IMR-90 (cell line): Measurements from ENCODE around the gene MYADML2. TPM values are rescaled to one million over a fixed set of nuclear protein-coding genes. Genes with fewer than 3 reads are reported as not detected.

Experiments
- ATAC-seq: fragments of 200-7000 bp; cut with Tn5 transposase; 2 replicates; pipeline ENCODE4 v1.9.1; 2020; ENCODE audit warnings: low read depth, mild to moderate bottlenecking, moderate library complexity
- BruUV-seq: library from RNA; stranded (reverse); fragments of 400-500 nt; replicated peaks from 2 replicates; lab custom pipeline; 2021; lab: Mats Ljungman, UMichigan
- CTCF ChIA-PET: fragments of 300-600 bp; formaldehyde crosslinking; extraction: SDS; loops from one replicate; lab custom pipeline; 2021; ENCODE audit warnings: antibody characterized with exemption; lab: Yijun Ruan, JAX
- POLR2A ChIA-PET: fragments of 300-600 bp; sonication (Branson Sonifier 250); formaldehyde crosslinking; loops from one replicate; lab custom pipeline; 2022; ENCODE audit warnings: antibody characterized with exemption; ENCODE audit not compliant: unreplicated experiment; lab: Charles Lee
- DNase-seq: peaks from one replicate; pipeline ENCODE4 v3.0.0; 2013
- H2AFZ ChIP-seq: replicated peaks from 2 replicates; pipeline ENCODE3; 2013; ENCODE audit warnings: low read length, mild to moderate bottlenecking; ENCODE audit not compliant: poor library complexity
- H2AK5ac ChIP-seq: 2 replicates; pipeline ENCODE4 v1.6.1; 2013; ENCODE audit warnings: low read depth, low read length, inconsistent platforms
- H2AK9ac ChIP-seq: replicated peaks from 2 replicates; pipeline ENCODE3; 2013; ENCODE audit warnings: mild to moderate bottlenecking, low read depth, low read length, moderate library complexity; ENCODE audit not compliant: poor library complexity
- H2BK120ac ChIP-seq: 2 replicates; pipeline ENCODE4 v1.6.1; 2013; ENCODE audit warnings: low read depth, low read length, inconsistent platforms
- H2BK15ac ChIP-seq: 3 replicates; pipeline ENCODE4 v1.6.1; 2013; ENCODE audit warnings: low read depth, low read length, inconsistent platforms
- H2BK20ac ChIP-seq: 2 replicates; pipeline ENCODE4 v1.6.1; 2013; ENCODE audit warnings: low read depth, mild to moderate bottlenecking, inconsistent platforms, low read length, moderate library complexity
- H2BK5ac ChIP-seq: 2 replicates; pipeline ENCODE4 v1.6.1; 2013; ENCODE audit warnings: mild to moderate bottlenecking, low read depth, low read length, inconsistent platforms; ENCODE audit not compliant: poor library complexity, severe bottlenecking
- H3K14ac ChIP-seq: replicated peaks from 2 replicates; pipeline ENCODE4 v1.6.1; 2013; ENCODE audit warnings: low read depth, low read length, inconsistent platforms
- H3K18ac ChIP-seq: 2 replicates; pipeline ENCODE4 v1.6.1; 2013; ENCODE audit warnings: low read depth, low read length, control low read depth
- H3K23ac ChIP-seq: 2 replicates; pipeline ENCODE4 v1.6.1; 2013; ENCODE audit warnings: low read depth, low read length, inconsistent platforms
- H3K27ac ChIP-seq: 2 replicates; pipeline ENCODE4 v1.5.1; 2013; ENCODE audit warnings: mild to moderate bottlenecking, control low read depth, low read length; ENCODE audit not compliant: insufficient read depth
- H3K27me3 ChIP-seq: 2 replicates; pipeline ENCODE4 v1.6.1; 2013; ENCODE audit warnings: low read length; ENCODE audit not compliant: control insufficient read depth, insufficient read depth
- H3K36me3 ChIP-seq: 2 replicates; pipeline ENCODE4 v1.6.1; 2013; ENCODE audit warnings: low read length, mixed read lengths; ENCODE audit not compliant: control insufficient read depth, insufficient read depth
- H3K4ac ChIP-seq: 2 replicates; pipeline ENCODE4 v1.6.1; 2013; ENCODE audit warnings: low read depth, low read length, inconsistent platforms
- H3K4me1 ChIP-seq: 2 replicates; pipeline ENCODE4 v1.6.1; 2013; ENCODE audit warnings: low read length, mixed read lengths; ENCODE audit not compliant: control insufficient read depth, insufficient read depth
- H3K4me2 ChIP-seq: 2 replicates; pipeline ENCODE4 v1.6.1; 2013; ENCODE audit warnings: low read depth, mild to moderate bottlenecking, control low read depth, low read length, moderate library complexity
- H3K4me3 ChIP-seq: 2 replicates; pipeline ENCODE4 v1.5.1; 2013; ENCODE audit warnings: low read depth, mild to moderate bottlenecking, control low read depth, low read length, moderate library complexity; ENCODE audit not compliant: insufficient read depth
- H3K56ac ChIP-seq: 2 replicates; pipeline ENCODE4 v1.6.1; 2013; ENCODE audit warnings: low read length, inconsistent platforms; ENCODE audit not compliant: insufficient read depth; ENCODE audit errors: extremely low read depth
- H3K79me1 ChIP-seq, 2 experiments: 2 replicates each; pipeline ENCODE4 v1.6.1; 2013; ENCODE audit warnings: low read length in 2 of 2, inconsistent platforms in 1 of 2, low read depth in 1 of 2
- H3K9ac ChIP-seq: 2 replicates; pipeline ENCODE4 v1.6.1; 2013; ENCODE audit warnings: low read depth, low read length, control low read depth
- H3K9me1 ChIP-seq: 2 replicates; pipeline ENCODE4 v1.6.1; 2013; ENCODE audit warnings: low read length, inconsistent platforms; ENCODE audit not compliant: insufficient read depth
- H3K9me3 ChIP-seq: 2 replicates; pipeline ENCODE4 v1.6.1; 2013; ENCODE audit warnings: low read length; ENCODE audit not compliant: control insufficient read depth, insufficient read depth
- H4K20me1 ChIP-seq: 2 replicates; pipeline ENCODE4 v1.6.1; 2013; ENCODE audit warnings: low read length, inconsistent platforms; ENCODE audit not compliant: insufficient read depth
- H4K5ac ChIP-seq: 2 replicates; pipeline ENCODE4 v1.6.1; 2013; ENCODE audit warnings: mild to moderate bottlenecking, low read depth, low read length, control low read depth
- H4K8ac ChIP-seq, 2 experiments: 2 replicates each; pipeline ENCODE4 v1.6.1; 2013; ENCODE audit warnings: low read depth in 2 of 2, low read length in 2 of 2, control low read depth in 1 of 2, inconsistent platforms in 1 of 2
- H4K91ac ChIP-seq: 2 replicates; pipeline ENCODE4 v1.6.1; 2013; ENCODE audit warnings: low read depth, low read length, inconsistent platforms; ENCODE audit not compliant: insufficient read depth
- BHLHE40 ChIP-seq: fragments of 150-350 bp; IDR thresholded peaks from 2 replicates; pipeline ENCODE4 v1.6.1; 2016; ENCODE audit warnings: mild to moderate bottlenecking, low read depth, low read length
- CHD1 ChIP-seq: IDR thresholded peaks from 2 replicates; pipeline ENCODE4 v1.6.1; 2012; ENCODE audit warnings: low read depth, low read length, improper control_type of control experiment
- CTCF ChIP-seq: conservative IDR thresholded peaks from 2 replicates; pipeline ENCODE4 v1.5.1; 2012; ENCODE audit warnings: mild to moderate bottlenecking, low read depth, low read length, improper control_type of control experiment
- ELK1 ChIP-seq: fragments of 150-350 bp; IDR thresholded peaks from 2 replicates; pipeline ENCODE4 v1.6.1; 2016; ENCODE audit warnings: low read depth, mild to moderate bottlenecking, low read length, moderate library complexity, borderline replicate concordance
- FOS ChIP-seq: fragments of 150-350 bp; IDR thresholded peaks from 2 replicates; pipeline ENCODE4 v1.6.1; 2016; ENCODE audit warnings: low read depth, low read length
- MAFK ChIP-seq: IDR thresholded peaks from 2 replicates; pipeline ENCODE4 v1.6.1; 2012; ENCODE audit warnings: low read depth, low read length, improper control_type of control experiment
- MAZ ChIP-seq: IDR thresholded peaks from 2 replicates; pipeline ENCODE4 v1.6.1; 2012; ENCODE audit warnings: low read depth, mild to moderate bottlenecking, low read length, improper control_type of control experiment, moderate library complexity, borderline replicate concordance
- MXI1 ChIP-seq: IDR thresholded peaks from 2 replicates; pipeline ENCODE4 v1.6.1; 2012; ENCODE audit warnings: low read depth, mild to moderate bottlenecking, low read length, moderate library complexity, borderline replicate concordance
- NFE2L2 ChIP-seq: fragments of 150-350 bp; IDR thresholded peaks from 2 replicates; pipeline ENCODE4 v1.6.1; 2016; ENCODE audit warnings: low read depth, mild to moderate bottlenecking, low read length
- POLR2A ChIP-seq: IDR thresholded peaks from 2 replicates; pipeline ENCODE4 v1.6.1; 2012; ENCODE audit warnings: mild to moderate bottlenecking, low read depth, low read length
- RAD21 ChIP-seq: IDR thresholded peaks from 2 replicates; pipeline ENCODE4 v1.6.1; 2012; ENCODE audit warnings: low read length, improper control_type of control experiment
- RFX5 ChIP-seq: IDR thresholded peaks from 2 replicates; pipeline ENCODE4 v1.8.0; 2012; ENCODE audit warnings: low read depth, mild to moderate bottlenecking, low read length, moderate library complexity
- SMC3 ChIP-seq: fragments of 150-350 bp; IDR thresholded peaks from 2 replicates; pipeline ENCODE4 v1.6.1; 2016; ENCODE audit warnings: low read depth, mild to moderate bottlenecking, antibody characterized with exemption, low read length, moderate library complexity
- WGBS, 2 experiments: methylation state at CpG; one replicate each; pipeline versions ENCODE4 v1.1.5 to v1.1.7; 2013; ENCODE audit warnings: missing lambda C conversion rate in 2 of 2; ENCODE audit not compliant: insufficient read length in 1 of 2; ENCODE audit errors: extremely low coverage in 2 of 2; 5-methylcytosine and 5-hydroxymethylcytosine counted together
- dilution Hi-C: fragments of 300-500 bp; cut with HindIII; formaldehyde crosslinking; loops from one replicate; pipeline ENCODE4 v1.14.3; 2018; ENCODE audit warnings: low sequenced_read_pairs; ENCODE audit not compliant: unreplicated experiment
- in situ Hi-C: fragments of 300-500 bp; cut with MboI; formaldehyde crosslinking; loops from 3 replicates; pipeline ENCODE4 v1.14.3; 2019; ENCODE audit warnings: low sequenced_read_pairs, inconsistent platforms, mixed read lengths
- intact Hi-C: fragments of 100-400 bp; cut with micrococcal nuclease; formaldehyde crosslinking; loops from 2 replicates; pipeline ENCODE4 v1.10.0; 2022
- polyA plus RNA-seq, 3 experiments: library from polyadenylated mRNA; depleted of rRNA; stranded (reverse); fragments of >200 nt; gene quantifications; 2 replicates each; pipeline ENCODE4 v1.2.3, GENCODE V29; 2012; ENCODE audit warnings: low replicate concordance in 1 of 3
- total RNA-seq: library from RNA; depleted of rRNA; stranded (reverse); fragments of >200 nt; gene quantifications from 2 replicates; pipeline ENCODE4 v1.2.3, GENCODE V29; 2012
- TF ChIP-seq, protein P1 (sequence below): fragments of 150-350 bp; IDR thresholded peaks from 2 replicates; pipeline ENCODE4 v1.6.1; 2017; ENCODE audit warnings: mild to moderate bottlenecking, antibody characterized with exemption, low read length, low read depth

The MYADML2 gene
- total and polyA plus RNA-seq, 2 of the 4 experiments (the other 2 are of a cell fraction) = not detected

GRCh38 chr17:81901167-81902022 lies 45.6 kb downstream of the MYADML2 start:
- Histone ChIP-seq H3K14ac (no peak overlapping the region), H3K23ac (peak overlapping the region; percentile 42; the same call in 1 of the 2 replicates), H4K8ac (no peak overlapping the region), H3K79me1 (peaks cover 2 to 35% of the 10 kb centered on the region in 2 experiments; a peak in 3 of 4 replicates), H3K18ac (no peak overlapping the region), H3K4me2 (peak overlapping the region; percentile 45), H3K56ac (no peak overlapping the region), H2AK5ac (no peak overlapping the region), H3K9me1 (peaks cover 13% of the 10 kb centered on the region; the same call in 1 of the 2 replicates), H2BK20ac (no peak overlapping the region), H3K4me1 (peaks cover 14% of the 10 kb centered on the region), H4K5ac (no peak overlapping the region), H3K4me3 (peak overlapping the region; percentile 51; the same call in 1 of the 2 replicates), H3K36me3 (peaks cover 27% of the 10 kb centered on the region), H2AFZ (peak overlapping the region; percentile 84), H3K9me3 (no peaks in the 10 kb centered on the region), H3K9ac (no peak overlapping the region), H2BK15ac (no peak overlapping the region), H3K27ac (no peak overlapping the region), H2AK9ac (no peak overlapping the region), H4K20me1 (peaks cover 26% of the 10 kb centered on the region), H3K4ac (peak overlapping the region; percentile 24; the same call in 1 of the 2 replicates), H4K91ac (no peak overlapping the region), H2BK5ac (no peak overlapping the region), H2BK120ac (no peak overlapping the region), H3K27me3 (no peaks in the 10 kb centered on the region)
- no TSS peak for BruUV-seq
- ChIA-PET POLR2A (interaction anchor here (0.9 kb wide), 1 partner anchor 14 kb away, joined by 3 read pairs; no protein-coding TSS in a partner anchor), CTCF (no interaction called here)
- intact Hi-C loops = no loop called here
- 95% methylated on average over 4 of the region's 21 CpGs; no CpG with 5 or more reads in 1 of the 2 experiments for WGBS, 2 experiments
- in situ Hi-C loops = no loop called here
- dilution Hi-C loops = no loop called here
- peak; percentile 18 for ATAC-seq
- DNase-seq = no peak
- TF ChIP-seq RAD21 = no peak
- TF ChIP-seq MXI1 = no peak
- TF ChIP-seq, protein P1, sequence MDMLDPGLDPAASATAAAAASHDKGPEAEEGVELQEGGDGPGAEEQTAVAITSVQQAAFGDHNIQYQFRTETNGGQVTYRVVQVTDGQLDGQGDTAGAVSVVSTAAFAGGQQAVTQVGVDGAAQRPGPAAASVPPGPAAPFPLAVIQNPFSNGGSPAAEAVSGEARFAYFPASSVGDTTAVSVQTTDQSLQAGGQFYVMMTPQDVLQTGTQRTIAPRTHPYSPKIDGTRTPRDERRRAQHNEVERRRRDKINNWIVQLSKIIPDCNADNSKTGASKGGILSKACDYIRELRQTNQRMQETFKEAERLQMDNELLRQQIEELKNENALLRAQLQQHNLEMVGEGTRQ = no peak
- TF ChIP-seq CTCF = no peak
- no peak for TF ChIP-seq MAFK
- TF ChIP-seq MAZ = no peak
- TF ChIP-seq SMC3 = no peak
- TF ChIP-seq RFX5 = no peak
- TF ChIP-seq BHLHE40 = no peak
- no peak for TF ChIP-seq CHD1
- TF ChIP-seq NFE2L2 = no peak
- no peak for TF ChIP-seq POLR2A
- TF ChIP-seq FOS = no peak
- no peak for TF ChIP-seq ELK1
